Measurements from ENCODE around the gene DYNLT1.

The DYNLT1 gene

DNA sequence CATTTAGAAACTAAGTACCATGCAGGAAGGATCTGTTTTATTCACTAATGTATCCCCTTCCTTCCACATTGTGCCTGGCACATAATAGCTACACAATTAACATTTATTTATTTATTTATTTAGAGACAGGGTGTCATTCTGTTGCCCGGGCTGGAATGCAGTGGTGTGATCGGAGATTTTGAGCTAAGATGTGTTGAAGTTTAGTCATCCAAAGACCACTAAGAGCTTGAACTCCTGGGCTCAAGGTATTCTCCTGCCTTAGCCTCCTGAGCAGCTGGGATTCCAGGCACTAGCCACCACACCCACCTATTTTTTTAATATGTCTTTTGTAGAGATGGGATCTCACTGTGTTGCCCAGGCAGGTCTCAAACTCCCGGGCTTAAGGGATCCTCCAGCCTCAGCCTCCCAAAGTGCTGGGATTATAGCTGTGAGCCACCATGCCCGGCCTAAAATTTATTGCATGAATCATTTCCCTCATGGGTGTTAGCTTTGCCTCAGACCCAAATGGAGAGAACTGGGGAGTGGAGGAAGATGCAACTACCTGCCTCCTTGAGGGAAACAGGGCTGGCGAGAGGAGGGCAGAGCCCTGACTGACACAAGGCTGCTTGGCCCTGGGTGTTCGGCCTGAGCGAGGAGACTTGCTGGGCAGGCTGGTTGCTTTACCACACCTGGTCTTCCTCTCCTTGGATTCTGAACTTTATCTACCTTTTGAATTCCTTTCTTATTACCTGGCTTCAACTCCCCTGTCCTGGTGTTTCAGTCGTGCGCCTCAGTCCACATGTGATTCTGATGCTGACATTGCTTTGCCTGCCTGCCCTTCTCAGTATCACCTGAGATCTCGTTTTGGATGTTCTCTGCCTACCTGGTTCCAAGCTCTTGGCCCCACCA, 1.7 kb upstream of the DYNLT1 start:
- DNase-seq (ENCODE audit: low spot score), result no peak
- TF ChIP-seq, protein P1, sequence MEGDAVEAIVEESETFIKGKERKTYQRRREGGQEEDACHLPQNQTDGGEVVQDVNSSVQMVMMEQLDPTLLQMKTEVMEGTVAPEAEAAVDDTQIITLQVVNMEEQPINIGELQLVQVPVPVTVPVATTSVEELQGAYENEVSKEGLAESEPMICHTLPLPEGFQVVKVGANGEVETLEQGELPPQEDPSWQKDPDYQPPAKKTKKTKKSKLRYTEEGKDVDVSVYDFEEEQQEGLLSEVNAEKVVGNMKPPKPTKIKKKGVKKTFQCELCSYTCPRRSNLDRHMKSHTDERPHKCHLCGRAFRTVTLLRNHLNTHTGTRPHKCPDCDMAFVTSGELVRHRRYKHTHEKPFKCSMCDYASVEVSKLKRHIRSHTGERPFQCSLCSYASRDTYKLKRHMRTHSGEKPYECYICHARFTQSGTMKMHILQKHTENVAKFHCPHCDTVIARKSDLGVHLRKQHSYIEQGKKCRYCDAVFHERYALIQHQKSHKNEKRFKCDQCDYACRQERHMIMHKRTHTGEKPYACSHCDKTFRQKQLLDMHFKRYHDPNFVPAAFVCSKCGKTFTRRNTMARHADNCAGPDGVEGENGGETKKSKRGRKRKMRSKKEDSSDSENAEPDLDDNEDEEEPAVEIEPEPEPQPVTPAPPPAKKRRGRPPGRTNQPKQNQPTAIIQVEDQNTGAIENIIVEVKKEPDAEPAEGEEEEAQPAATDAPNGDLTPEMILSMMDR (IDR thresholded peaks at IDR 0.05), result no peak
- Histone ChIP-seq H3K4me3 (no peak overlapping the region), H3K27ac (peak overlapping the region in 1 of 2 donors; percentile 99)

DNA sequence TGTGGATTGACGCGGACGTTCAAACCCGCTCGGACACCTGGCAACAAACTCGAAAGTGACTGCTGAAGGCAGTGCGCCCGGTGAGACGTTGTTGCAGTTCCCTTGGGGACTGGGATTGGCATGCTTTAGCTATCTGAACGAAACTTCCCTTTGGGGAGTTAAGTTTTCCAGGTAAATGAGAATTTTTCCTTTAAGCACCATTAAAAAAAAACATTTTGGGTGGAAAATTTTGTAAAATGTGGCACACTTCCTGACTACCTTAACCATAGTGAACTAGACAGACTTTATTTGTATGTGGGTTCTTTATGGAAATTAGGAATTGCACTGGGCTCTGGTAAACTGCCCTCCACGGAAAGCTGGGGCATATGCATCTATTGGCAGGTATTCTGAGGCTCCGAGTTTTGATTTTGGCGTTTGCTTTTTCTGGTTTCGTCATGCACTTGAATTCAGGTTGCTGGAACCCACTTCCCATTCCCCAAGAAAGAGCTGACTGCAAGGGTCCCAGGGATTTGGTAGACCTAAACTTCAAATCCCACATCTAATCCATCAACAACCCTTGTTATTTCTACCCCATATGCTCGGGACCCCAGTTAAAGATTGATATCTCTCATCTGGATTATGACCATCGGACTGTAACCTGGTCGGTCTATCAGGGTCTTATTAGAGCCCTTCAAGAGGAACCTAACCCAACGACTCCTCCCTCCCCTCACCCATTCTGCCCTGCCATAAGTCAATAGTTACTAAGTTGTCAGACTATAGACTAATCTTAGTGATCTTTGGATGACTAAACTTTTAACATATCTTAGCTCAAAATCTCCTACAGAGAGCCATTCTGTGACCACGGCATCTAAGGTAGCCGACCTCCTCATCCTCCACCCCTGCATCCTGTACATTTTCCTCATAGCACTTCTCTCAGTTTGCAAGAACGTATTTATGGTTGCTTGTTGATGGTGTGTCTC, 800 bp upstream of the DYNLT1 start:
- TF ChIP-seq, protein P1 (IDR thresholded peaks at IDR 0.05), result no peak
- Histone ChIP-seq H3K4me3 (peak overlapping the region; percentile 92), H3K27ac (peak overlapping the region; percentile 95 to 99)
- no peak for DNase-seq (ENCODE audit: low spot score)

DNA sequence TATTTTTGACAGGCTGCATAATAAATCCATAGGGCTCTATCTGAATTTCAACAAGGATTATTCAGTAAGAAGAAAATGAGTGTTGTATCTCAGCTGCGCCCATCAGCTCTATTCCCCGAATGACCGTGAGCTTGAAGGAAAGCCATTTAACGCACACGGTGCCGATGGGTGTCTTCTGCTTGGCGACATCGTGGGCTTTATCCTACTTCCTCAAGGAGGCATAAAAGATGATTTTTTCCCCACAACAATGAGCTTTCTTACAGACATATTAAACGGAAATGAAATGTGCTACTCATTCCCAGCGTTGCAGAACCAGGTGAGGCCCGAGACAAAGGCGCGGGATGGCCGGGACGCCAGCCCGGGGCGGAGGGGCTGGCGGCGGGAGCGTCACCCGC, 710 bp downstream of the DYNLT1 start:
- Histone ChIP-seq H3K27ac (peak overlapping the region; percentile 95 to 99), H3K4me3 (peak overlapping the region; percentile 92)
- TF ChIP-seq, protein P1 (IDR thresholded peaks at IDR 0.05), result no peak
- no peak for DNase-seq (ENCODE audit: low spot score)

DNA sequence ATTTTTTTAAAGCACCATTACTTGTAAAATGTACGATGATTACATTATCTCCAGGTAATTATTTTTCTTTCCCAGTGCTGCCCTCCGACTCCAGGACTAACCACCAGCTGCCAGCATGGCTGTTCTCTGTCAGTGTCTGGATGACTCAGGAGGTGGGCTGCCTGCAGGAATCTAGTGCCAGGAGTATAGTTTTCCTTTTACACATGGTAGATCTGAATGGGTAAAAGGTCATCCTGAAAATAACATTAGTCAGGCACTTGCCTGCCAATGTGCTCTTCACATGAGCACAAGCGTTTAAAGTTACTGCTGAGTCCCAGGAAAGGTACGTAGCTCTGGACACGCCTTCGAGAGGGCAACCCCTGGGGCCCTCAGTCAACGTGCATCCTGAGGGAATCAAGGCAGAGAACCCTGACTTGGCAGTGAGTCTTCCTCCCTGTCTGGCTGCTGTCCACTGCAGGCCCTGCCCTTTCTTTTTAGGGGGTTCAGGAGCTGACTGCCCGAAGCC, 2.4 kb downstream of the DYNLT1 start:
- no peak for DNase-seq (ENCODE audit: low spot score)
- peak overlapping the region; percentile 23 to 35 for H3K27ac ChIP-seq
- peak overlapping the region; percentile 92 for H3K4me3 ChIP-seq
- TF ChIP-seq, protein P1 (IDR thresholded peaks at IDR 0.05), result no peak

DNA sequence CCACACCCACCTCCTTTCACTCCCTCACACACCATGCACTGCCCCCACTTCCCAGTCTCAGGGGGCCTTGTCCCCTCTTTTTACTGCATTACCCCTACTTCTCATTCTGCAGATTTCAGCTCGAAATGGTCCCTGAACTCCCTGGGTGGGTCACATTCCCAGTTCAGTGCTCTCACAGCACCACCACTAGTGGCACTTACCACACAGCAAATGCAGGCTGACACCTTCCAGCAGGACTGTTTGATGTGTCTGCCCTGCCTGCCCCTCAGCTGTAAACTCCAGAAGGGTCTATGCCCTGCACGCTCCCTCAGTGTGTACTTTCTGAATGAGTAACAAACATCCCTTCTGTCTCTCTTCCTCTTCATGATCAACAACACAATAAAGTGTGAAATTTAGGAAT, 4.0 kb downstream of the DYNLT1 start:
- no peak for DNase-seq (ENCODE audit: low spot score)
- Histone ChIP-seq H3K4me3 (no peak overlapping the region), H3K27ac (no peak overlapping the region)
- TF ChIP-seq, protein P1 (IDR thresholded peaks at IDR 0.05), result no peak

DNA sequence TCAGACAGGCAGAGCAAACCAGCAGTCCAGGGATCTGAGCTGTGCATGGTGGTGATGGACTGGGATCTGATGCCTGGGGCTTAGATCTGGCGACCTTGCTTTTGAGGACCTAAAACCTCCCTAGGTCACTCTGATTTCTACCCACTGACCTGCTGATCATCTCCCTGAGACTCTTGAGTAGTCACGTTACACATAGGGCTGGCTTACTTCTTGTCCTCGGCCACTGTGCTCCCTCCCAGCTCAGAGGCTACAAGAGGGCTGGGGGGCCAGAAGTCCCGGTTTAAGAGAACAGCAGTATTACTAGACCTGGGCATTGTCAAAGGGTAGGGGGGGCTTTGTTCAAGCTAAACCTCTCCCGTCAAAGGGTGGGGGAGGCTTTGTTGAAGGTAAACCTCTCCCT, 5.5 kb downstream of the DYNLT1 start:
- Histone ChIP-seq H3K4me3 (no peak overlapping the region), H3K27ac (peak overlapping the region in 1 of 2 donors; percentile 9)
- TF ChIP-seq, protein P1 (IDR thresholded peaks at IDR 0.05), result no peak
- DNase-seq (ENCODE audit: low spot score), result no peak
